Kidney (tissue), 14 donors: ENCODE measurements around the gene LONP2. TPM values are rescaled to one million over a fixed set of nuclear protein-coding genes. Genes with fewer than 3 reads are reported as not detected.
"Not testable (repeated sequence)": the region's sequence is repeated elsewhere in the genome, so short reads cannot be mapped to it uniquely, and the experiment has no call there.

Source experiments
- DNase-seq, 5 donors: peaks; one replicate each; pipeline ENCODE4 v3.0.0-alpha.2; 2013 to 2020
- FAIRE-seq: peaks from 2 replicates; lab custom pipeline; 2012; peaks lifted over from hg19 to GRCh38; lab: Jason Lieb, UNC
- H3K27ac ChIP-seq, 2 donors: one replicate each; pipeline ENCODE4 v1.7.0; 2013; ENCODE audit warnings: low read depth in 2 of 2, low read length in 2 of 2, inconsistent platforms in 1 of 2
- H3K27me3 ChIP-seq: one replicate; pipeline ENCODE4 v1.7.1; 2013; ENCODE audit warnings: low read length, inconsistent platforms; ENCODE audit not compliant: control insufficient read depth, insufficient read depth
- H3K36me3 ChIP-seq, 3 donors: one replicate each; pipeline versions ENCODE4 v1.7.0 to v1.7.1; 2013; ENCODE audit warnings: low read length in 3 of 3, control low read depth in 1 of 3, inconsistent platforms in 1 of 3; ENCODE audit not compliant: insufficient read depth in 3 of 3, control insufficient read depth in 2 of 3
- H3K4me1 ChIP-seq, 3 donors: one replicate each; pipeline versions ENCODE4 v1.7.0 to v1.7.1; 2013; ENCODE audit warnings: low read length in 3 of 3, inconsistent platforms in 1 of 3, low read depth in 1 of 3; ENCODE audit not compliant: control insufficient read depth in 2 of 3, insufficient read depth in 2 of 3
- H3K4me3 ChIP-seq, 3 donors: one replicate each; pipeline versions ENCODE4 v1.7.0 to v1.8.1; 2013; ENCODE audit warnings: low read length in 3 of 3, control low read depth in 1 of 3, inconsistent platforms in 1 of 3
- H3K9ac ChIP-seq, 3 donors: one replicate each; pipeline versions ENCODE4 v1.7.0 to v1.7.1; 2013; ENCODE audit warnings: low read length in 3 of 3, control low read depth in 1 of 3, inconsistent platforms in 1 of 3
- H3K9me3 ChIP-seq, 3 donors: one replicate each; pipeline versions ENCODE4 v1.7.0 to v1.7.1; 2013; ENCODE audit warnings: low read length in 3 of 3, control low read depth in 1 of 3, inconsistent platforms in 1 of 3; ENCODE audit not compliant: control insufficient read depth in 2 of 3, insufficient read depth in 1 of 3
- CTCF ChIP-seq: IDR thresholded peaks from 3 replicates; pipeline ENCODE4 v1.5.1; 2012; ENCODE audit warnings: mild to moderate bottlenecking, moderate library complexity, borderline replicate concordance; ENCODE audit not compliant: insufficient read depth; ENCODE audit errors: extremely low read depth
- intact Hi-C: fragments of 100-400 bp; cut with DNase I; formaldehyde crosslinking; loops from one replicate; pipeline ENCODE4 v1.11.1; 2022
- polyA plus RNA-seq: library from polyadenylated mRNA; stranded (reverse); fragments of 350-450 nt; fragmentation: Illumina TruSeq; extraction: RNeasy Lipid Tissue Mini Kit (QIAGEN cat#74804); gene quantifications from one replicate; pipeline ENCODE4 v1.2.3, GENCODE V29; 2014; ENCODE audit warnings: low read depth, low replicate concordance; ENCODE audit not compliant: insufficient read depth
- total RNA-seq: library from RNA; stranded (reverse); fragmentation: NEBNext Ultra II Directional; extraction: Animal tissue kit (Norgen Biotek cat#: 25700); gene quantifications from one replicate; pipeline ENCODE4 v1.2.1, GENCODE V29; 2021
- donor health status: control.
- donor health status: control.
- donor health status: control.
- donor health status: control.
- donor health status: control.
- donor health status: DM: yes; HTN: yes; CAD: no.
- donor health status: Normal renal cell carcinoma (clear cell type).

Gene LONP2
- total and polyA plus RNA-seq, 2 donors from 2014 or later: 24.8 to 77.1 TPM

DNA sequence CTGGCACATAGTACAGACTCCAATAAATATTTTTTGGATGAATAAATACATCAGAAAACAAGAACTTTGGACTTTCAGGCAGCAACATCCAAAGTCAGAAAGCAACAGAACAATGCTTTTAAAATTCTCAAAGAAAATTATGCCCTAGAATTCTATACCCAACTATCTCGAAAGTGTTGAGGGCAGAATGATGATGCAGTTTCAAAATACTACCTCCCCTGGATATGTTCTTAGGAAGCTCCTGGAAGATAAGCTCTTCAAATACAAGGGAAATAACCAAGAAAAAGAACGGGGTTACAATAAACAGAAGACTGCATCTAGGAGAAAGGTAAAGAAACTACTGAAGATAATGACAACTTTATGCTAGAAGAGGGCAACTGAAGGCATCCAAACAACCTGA, 130.2 kb downstream of the LONP2 start:
- no peak overlapping the region for H3K9ac ChIP-seq
- no peak for FAIRE-seq

DNA sequence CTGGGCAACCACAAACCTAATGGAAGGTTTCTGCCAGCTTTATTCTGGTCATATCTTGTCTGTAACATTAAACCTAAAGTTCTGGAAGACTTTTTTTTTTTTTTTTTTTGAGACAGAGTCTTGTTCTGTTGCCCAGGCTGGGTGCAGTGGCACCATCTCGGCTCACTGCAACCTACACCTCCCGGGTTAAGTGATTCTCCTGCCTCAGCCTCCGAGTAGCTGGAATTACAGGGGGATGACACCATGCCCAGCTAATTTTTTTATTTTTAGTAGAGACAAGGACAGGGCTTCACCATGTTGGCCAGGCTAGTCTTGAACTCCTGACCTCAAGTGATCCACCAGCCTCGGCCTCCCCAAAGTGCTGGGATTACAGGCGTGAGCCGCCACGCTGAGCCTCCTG, 133.2 kb downstream of the LONP2 start:
- H3K9me3 ChIP-seq, H3K27me3 ChIP-seq, H3K4me3 ChIP-seq, FAIRE-seq, H3K9ac ChIP-seq, DNase-seq, intact Hi-C loops, H3K27ac ChIP-seq, H3K36me3 ChIP-seq: not testable (repeated sequence)
- H3K4me1 ChIP-seq: peaks cover 0 to 37% (median 30%) of the 10 kb centered on the region in 3 donors

More for the DNA sequence above, 130.2 kb downstream of the LONP2 start:
- H3K27me3 ChIP-seq: no peaks in the 10 kb centered on the region
- intact Hi-C loops: no loop called here
- no peak overlapping the region for H3K4me3 ChIP-seq
- TF ChIP-seq CTCF: no peak
- H3K9me3 ChIP-seq: no peaks in the 10 kb centered on the region
- DNase-seq: no peak
- peaks cover 0 to 26% (median 24%) of the 10 kb centered on the region in 3 donors for H3K4me1 ChIP-seq
- no peak overlapping the region for H3K27ac ChIP-seq
- H3K36me3 ChIP-seq: no peaks in the 10 kb centered on the region

GRCh38 chr16:48378276-48378675, 134.2 kb downstream of the LONP2 start:
- DNase-seq (no peak), FAIRE-seq (no peak)
- no peaks in the 10 kb centered on the region for H3K36me3 ChIP-seq
- peaks cover 0 to 35% (median 25%) of the 10 kb centered on the region in 3 donors for H3K4me1 ChIP-seq
- no peaks in the 10 kb centered on the region for H3K9me3 ChIP-seq
- H3K9ac ChIP-seq: no peak overlapping the region
- TF ChIP-seq CTCF: no peak
- no peaks in the 10 kb centered on the region for H3K27me3 ChIP-seq
- intact Hi-C loops: no loop called here
- H3K27ac ChIP-seq: no peak overlapping the region
- H3K4me3 ChIP-seq: no peak overlapping the region

DNA sequence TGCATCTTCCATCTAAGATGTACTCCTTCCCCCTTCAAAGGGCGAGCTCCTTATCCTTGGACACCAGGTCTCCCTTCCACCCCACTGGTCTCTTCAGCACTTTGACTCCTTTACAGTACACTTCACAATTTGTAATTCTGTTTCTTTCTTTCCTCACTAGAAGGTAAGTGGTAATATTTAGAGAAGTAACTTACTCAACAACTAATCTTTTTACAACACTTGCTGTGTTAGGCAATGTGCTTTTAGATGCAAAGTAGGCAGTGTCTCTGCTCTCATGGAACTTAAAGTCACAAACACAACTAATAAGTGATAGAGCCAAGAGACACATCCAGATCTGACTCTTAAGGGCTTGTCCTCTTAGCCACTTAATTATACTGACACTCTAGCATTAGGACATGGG, 134.7 kb downstream of the LONP2 start:
- DNase-seq (no peak), FAIRE-seq (no peak)
- Histone ChIP-seq H3K36me3 (no peaks in the 10 kb centered on the region), H3K27me3 (no peaks in the 10 kb centered on the region), H3K9ac (no peak overlapping the region), H3K4me1 (peaks cover 0 to 32% (median 20%) of the 10 kb centered on the region in 3 donors), H3K27ac (no peak overlapping the region), H3K4me3 (no peak overlapping the region), H3K9me3 (no peaks in the 10 kb centered on the region)
- intact Hi-C loops: no loop called here
- no peak for TF ChIP-seq CTCF
